Peyer's patch (tissue), 4 donors: ENCODE data around the gene HELZ. TPM values are rescaled to one million over a fixed set of nuclear protein-coding genes. Genes with fewer than 3 reads are reported as not detected.
A peak's percentile ranks its signal among the peaks of the same experiment; 100 is the strongest.

Experiments
- DNase-seq, 3 donors: peaks; one replicate each; pipeline ENCODE4 v3.0.0-alpha.2; 2017 to 2019
- H3K27ac ChIP-seq, 4 donors: fragments of 200-600 bp; sonication (generic); one replicate each; pipeline ENCODE4 v1.5.1; 2016 to 2019
- H3K27me3 ChIP-seq, 2 donors: fragments of 200-600 bp; sonication (generic); one replicate each; pipeline ENCODE4 v1.5.1; 2019
- H3K36me3 ChIP-seq, 3 donors: fragments of 200-600 bp; sonication (generic); one replicate each; pipeline ENCODE4 v1.5.1; 2016 to 2019
- H3K4me1 ChIP-seq, 4 donors: fragments of 200-600 bp; sonication (generic); one replicate each; pipeline ENCODE4 v1.5.1; 2016 to 2019
- H3K4me3 ChIP-seq, 4 donors: fragments of 200-600 bp; sonication (generic); 1 replicate in 3 of 4; 2 replicates in 1 of 4; pipeline ENCODE4 v1.5.1; 2016 to 2019; ENCODE audit warnings: mild to moderate bottlenecking in 1 of 4
- H3K9me3 ChIP-seq, 4 donors: fragments of 200-600 bp; sonication (generic); one replicate each; pipeline ENCODE4 v1.5.1; 2016 to 2019; ENCODE audit warnings: mild to moderate bottlenecking in 1 of 4
- CTCF ChIP-seq, 6 experiments: fragments of 450-650 bp in 4 of 6; fragments of 200-600 bp in 2 of 6; sonication (generic) in 1 of 6; IDR thresholded peaks; one replicate each; pipeline ENCODE4 v1.5.1; 2017 to 2019; ENCODE audit warnings: antibody characterized with exemption in 6 of 6, mild to moderate bottlenecking in 3 of 6, moderate library complexity in 1 of 6
- POLR2A ChIP-seq, 2 donors: fragments of 450-650 bp; IDR thresholded peaks; one replicate each; pipeline ENCODE4 v1.5.1; 2017; ENCODE audit warnings: antibody characterized with exemption in 2 of 2, mild to moderate bottlenecking in 2 of 2, moderate library complexity in 2 of 2
- total RNA-seq, 4 donors: library from RNA; depleted of rRNA; stranded (reverse); fragments of >200 nt; gene quantifications; one replicate each; pipeline ENCODE4 v1.1.0, GENCODE V29; 2016

HELZ gene
- total RNA-seq, 4 donors from 2014 or later: 37.1 to 124 (median 58.8) TPM

GRCh38 chr17:67221062-67221998 lies 23.7 kb downstream of the HELZ start:
- Histone ChIP-seq H3K9me3 (no peaks in the 10 kb centered on the region), H3K27me3 (no peaks in the 10 kb centered on the region), H3K36me3 (peaks cover 0 to 22% (median 0%) of the 10 kb centered on the region in 3 donors), H3K4me3 (no peak overlapping the region), H3K27ac (no peak overlapping the region), H3K4me1 (peaks cover 0 to 14% (median 0%) of the 10 kb centered on the region in 4 donors)
- no peak for DNase-seq
- TF ChIP-seq CTCF (IDR thresholded peaks at IDR 0.05) (peak in 4 of 6 experiments; percentile 50 to 69 (median 63)), POLR2A (IDR thresholded peaks at IDR 0.05) (no peak)

GRCh38 chr17:67218385-67218950 lies 26.5 kb downstream of the HELZ start:
- Histone ChIP-seq H3K4me1 (peaks cover 0 to 20% (median 0%) of the 10 kb centered on the region in 4 donors), H3K27me3 (no peaks in the 10 kb centered on the region), H3K36me3 (peaks cover 0 to 35% (median 0%) of the 10 kb centered on the region in 3 donors), H3K4me3 (no peak overlapping the region), H3K9me3 (no peaks in the 10 kb centered on the region), H3K27ac (no peak overlapping the region)
- TF ChIP-seq POLR2A (IDR thresholded peaks at IDR 0.05): no peak
- no peak for TF ChIP-seq CTCF (IDR thresholded peaks at IDR 0.05)
- no peak for DNase-seq

GRCh38 chr17:67217446-67217845 lies 27.6 kb downstream of the HELZ start:
- Histone ChIP-seq H3K36me3 (peaks cover 0 to 35% (median 0%) of the 10 kb centered on the region in 3 donors), H3K4me3 (no peak overlapping the region), H3K4me1 (peaks cover 0 to 30% (median 0%) of the 10 kb centered on the region in 4 donors), H3K27me3 (no peaks in the 10 kb centered on the region), H3K27ac (no peak overlapping the region), H3K9me3 (no peaks in the 10 kb centered on the region)
- no peak for DNase-seq
- TF ChIP-seq POLR2A (IDR thresholded peaks at IDR 0.05): no peak
- no peak for TF ChIP-seq CTCF (IDR thresholded peaks at IDR 0.05)

- no peak for TF ChIP-seq POLR2A (IDR thresholded peaks at IDR 0.05)
- TF ChIP-seq CTCF (IDR thresholded peaks at IDR 0.05): no peak
- Histone ChIP-seq H3K27me3 (no peaks in the 10 kb centered on the region), H3K4me3 (no peak overlapping the region), H3K9me3 (no peaks in the 10 kb centered on the region), H3K4me1 (peaks cover 0 to 31% (median 0%) of the 10 kb centered on the region in 4 donors), H3K27ac (no peak overlapping the region), H3K36me3 (peaks cover 0 to 35% (median 0%) of the 10 kb centered on the region in 3 donors)
- DNase-seq: no peak
These were observed 28.2 kb downstream of the HELZ start for GRCh38 chr17:67216578-67217320.

GRCh38 chr17:67215991-67216421 lies 29.0 kb downstream of the HELZ start:
- H3K36me3 ChIP-seq: peaks cover 0 to 35% (median 0%) of the 10 kb centered on the region in 3 donors
- H3K27ac ChIP-seq: peak overlapping the region in 1 of 4 donors; percentile 7
- no peak for DNase-seq
- no peaks in the 10 kb centered on the region for H3K9me3 ChIP-seq
- no peaks in the 10 kb centered on the region for H3K27me3 ChIP-seq
- peaks cover 0 to 26% (median 0%) of the 10 kb centered on the region in 4 donors for H3K4me1 ChIP-seq
- TF ChIP-seq POLR2A (IDR thresholded peaks at IDR 0.05) (no peak), CTCF (IDR thresholded peaks at IDR 0.05) (no peak)
- no peak overlapping the region for H3K4me3 ChIP-seq
